H54 (cell line): ENCODE results near the gene SRP54.
"Not testable (repeated sequence)": the region's sequence is repeated elsewhere in the genome, so short reads cannot be mapped to it uniquely, and the experiment has no call there.

Source experiments
- DNase-seq: peaks from one replicate; pipeline ENCODE4 v3.0.0; 2011; ENCODE audit warnings: low spot score, mixed read lengths; ENCODE audit not compliant: insufficient read length
- FAIRE-seq: peaks from 3 replicates; lab custom pipeline; 2011; peaks lifted over from hg19 to GRCh38; lab: Jason Lieb, UNC
- POLR2A ChIP-seq: IDR thresholded peaks from 2 replicates; pipeline ENCODE4 v1.6.1; 2011; ENCODE audit warnings: low read depth, mild to moderate bottlenecking, low read length

Gene SRP54

DNA sequence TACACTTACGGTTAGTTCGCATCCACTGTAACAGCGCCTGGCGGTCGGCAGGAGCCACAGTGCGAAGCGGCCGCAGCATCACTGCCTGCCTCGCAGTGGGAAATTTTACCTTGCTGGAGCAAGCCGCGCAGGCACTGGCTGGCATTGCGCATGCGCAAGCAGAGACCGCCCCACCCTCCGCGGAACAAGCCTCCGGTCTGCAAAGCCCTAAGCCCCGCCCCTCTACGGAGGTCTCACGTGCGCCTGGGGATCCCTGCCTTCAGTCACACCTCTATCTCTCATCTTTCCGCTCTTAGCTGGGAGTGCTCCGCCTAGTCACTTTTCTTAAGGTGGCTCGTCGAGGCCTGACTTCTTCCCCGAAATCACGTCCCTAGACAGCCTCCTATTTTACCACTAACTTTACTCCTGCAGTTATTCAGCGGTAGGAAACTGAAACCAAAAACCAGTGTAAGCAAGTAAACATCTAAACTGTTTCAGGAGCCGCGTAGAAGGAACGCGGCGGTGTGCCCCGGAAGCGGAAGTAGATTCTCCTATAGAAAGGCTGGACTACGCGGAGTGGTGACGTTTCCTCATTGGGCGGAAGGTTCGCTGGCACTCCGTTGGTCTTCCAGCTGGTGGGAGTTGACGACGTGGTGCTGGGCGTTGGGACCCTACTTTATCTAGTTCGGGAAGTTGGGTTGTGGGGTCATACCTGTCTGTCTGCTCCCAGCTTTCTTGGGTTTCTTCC is at the start of gene SRP54:
Gene SRP54 (plus strand): TSS at position 572 of the 727 bp plus-strand sequence. CDS start 13,718 bp downstream, outside the sequence.
- TF ChIP-seq POLR2A, result peak; percentile 90
- peak; percentile 99 for FAIRE-seq

DNA sequence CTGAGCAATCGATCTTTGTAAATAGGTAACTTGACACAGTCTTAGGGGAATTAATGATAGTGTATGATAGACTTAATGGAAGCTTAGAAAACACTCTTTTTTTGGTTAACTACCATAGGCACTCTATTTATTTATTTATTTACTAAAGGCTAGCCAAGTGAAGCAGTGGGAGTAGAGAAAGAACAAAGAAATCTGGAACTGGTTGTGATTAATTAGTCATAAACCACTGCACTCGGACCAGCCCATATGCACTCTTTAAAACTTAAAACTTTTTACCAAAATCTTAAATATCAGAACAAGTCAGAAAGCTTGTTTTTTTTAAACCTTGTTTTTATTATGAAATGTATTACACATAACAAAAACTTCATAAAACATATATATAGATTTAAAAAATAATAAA is 49.5 kb upstream of the SRP54 start:
- FAIRE-seq (no peak), DNase-seq (no peak)
- TF ChIP-seq POLR2A, result no peak

More for the DNA sequence above, at the start of gene SRP54:
- peak; percentile 86 for DNase-seq

DNA sequence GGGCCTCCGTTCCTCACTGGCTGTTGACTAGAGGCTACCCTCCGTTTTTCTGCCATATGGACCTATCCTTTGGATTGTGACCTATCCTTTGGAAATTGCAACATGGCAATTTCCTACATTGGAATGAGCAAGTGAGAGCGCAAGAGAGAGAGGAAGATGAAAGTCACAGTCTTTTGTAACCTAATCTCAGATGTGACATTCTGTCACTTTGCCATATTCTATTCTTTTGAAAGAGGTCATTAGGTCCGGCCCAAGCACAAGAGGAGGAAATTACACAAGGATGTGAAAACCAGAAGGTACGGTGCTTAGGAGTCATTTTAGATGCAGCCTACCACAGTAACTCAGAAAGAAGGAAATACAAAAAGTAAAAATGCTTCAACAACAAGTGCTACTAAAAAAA is 47.3 kb upstream of the SRP54 start:
- DNase-seq, result no peak
- no peak for TF ChIP-seq POLR2A

DNA sequence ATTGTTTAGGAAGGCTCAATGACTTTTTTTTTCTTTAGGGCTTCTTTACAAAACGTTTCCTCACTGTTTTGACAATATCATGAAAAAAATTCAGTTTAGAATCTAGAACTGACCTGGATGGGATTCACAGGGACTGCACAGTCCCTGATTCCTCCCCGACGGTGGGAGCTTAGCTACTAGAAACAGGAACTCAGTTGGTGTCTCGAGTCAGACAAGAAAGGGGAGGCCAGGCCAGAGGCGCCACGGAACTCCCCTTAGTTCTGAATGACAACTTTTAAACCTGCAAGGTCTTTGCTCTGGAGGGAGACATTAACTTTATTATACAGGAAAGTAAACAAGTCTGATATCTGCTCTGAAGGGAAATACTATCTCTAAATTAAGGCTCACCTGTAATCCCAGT is 45.4 kb upstream of the SRP54 start:
- FAIRE-seq (no peak), DNase-seq (no peak)
- TF ChIP-seq POLR2A, result no peak

More for the DNA sequence above, 47.3 kb upstream of the SRP54 start:
- FAIRE-seq, result no peak

GRCh38 chr14:34937876-34938275 is 44.9 kb upstream of the SRP54 start:
- no peak for DNase-seq
- TF ChIP-seq POLR2A, result no peak
- no peak for FAIRE-seq

GRCh38 chr14:34943506-34943905 is 39.3 kb upstream of the SRP54 start:
- TF ChIP-seq POLR2A, result no peak
- no peak for FAIRE-seq
- no peak for DNase-seq

DNA sequence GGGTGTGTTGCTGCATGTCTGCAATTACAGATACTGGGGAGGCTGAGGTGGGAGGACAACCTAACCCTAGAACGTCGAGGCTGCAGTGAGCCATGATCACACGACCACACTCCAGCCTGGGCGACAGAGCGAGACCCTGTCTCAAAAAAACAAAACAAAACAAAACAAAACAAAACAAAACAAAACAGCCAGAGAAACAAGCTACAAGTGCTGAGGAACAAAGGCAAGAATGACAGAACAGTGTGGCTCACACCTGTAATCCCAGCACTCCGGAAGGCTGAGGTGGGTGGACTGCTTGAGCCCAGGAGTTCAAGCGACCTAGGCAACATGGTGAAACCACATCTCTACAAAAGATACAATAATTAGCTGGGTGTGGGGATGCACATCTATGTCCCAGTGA is 38.0 kb upstream of the SRP54 start:
- FAIRE-seq (no peak), DNase-seq (no peak)
- no peak for TF ChIP-seq POLR2A

GRCh38 chr14:34946699-34947098 is 36.1 kb upstream of the SRP54 start:
- DNase-seq (no peak), FAIRE-seq (no peak)
- no peak for TF ChIP-seq POLR2A

DNA sequence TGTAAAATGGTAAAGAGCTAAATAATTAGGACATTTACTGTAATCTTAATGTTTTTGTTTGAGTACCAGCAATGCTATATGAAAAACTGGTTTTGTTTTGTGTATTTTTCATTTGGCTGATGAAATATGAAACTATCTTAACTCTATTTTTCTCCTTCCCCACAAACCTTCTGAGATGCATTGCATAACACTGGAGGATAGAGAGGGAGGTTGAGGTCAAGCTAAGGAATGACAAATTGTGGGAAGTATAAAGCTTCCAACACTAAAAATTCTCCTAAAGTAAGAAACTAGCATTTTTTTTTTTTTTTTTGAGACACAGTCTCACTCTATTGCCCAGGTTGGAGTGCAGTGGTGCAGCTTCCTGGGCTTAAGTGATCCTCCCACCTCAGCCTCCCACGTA is 31.5 kb upstream of the SRP54 start:
- no peak for DNase-seq
- TF ChIP-seq POLR2A, result no peak
- no peak for FAIRE-seq

- DNase-seq, result no peak
- FAIRE-seq, result no peak
- TF ChIP-seq POLR2A, result no peak
Observed at GRCh38 chr14:34956931-34957330, 25.9 kb upstream of the SRP54 start.

GRCh38 chr14:34957771-34958286 is 25.0 kb upstream of the SRP54 start:
- TF ChIP-seq POLR2A, result no peak

DNA sequence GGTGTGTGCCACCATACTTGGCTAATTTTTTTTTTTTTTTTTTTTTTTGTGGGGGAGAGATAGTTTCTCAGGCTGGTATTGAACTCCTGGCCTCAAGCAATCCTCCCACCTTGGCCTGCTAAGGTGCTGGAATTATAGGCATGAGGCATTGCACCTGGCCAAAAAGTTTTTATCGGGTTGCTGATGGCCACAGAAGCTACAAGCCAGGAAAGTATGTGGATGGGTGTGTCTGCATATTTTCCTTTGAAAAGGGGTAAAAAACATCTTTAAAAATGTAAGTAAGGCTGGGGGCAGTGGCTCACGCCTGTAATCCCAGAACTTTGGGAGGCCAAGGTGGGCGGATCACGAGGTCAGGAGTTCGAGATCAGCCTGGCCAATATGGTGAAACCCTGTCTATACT is 20.7 kb upstream of the SRP54 start:
- DNase-seq, FAIRE-seq: not testable (repeated sequence)

More at GRCh38 chr14:34957771-34958286, 25.0 kb upstream of the SRP54 start:
- no peak for DNase-seq
- no peak for FAIRE-seq

DNA sequence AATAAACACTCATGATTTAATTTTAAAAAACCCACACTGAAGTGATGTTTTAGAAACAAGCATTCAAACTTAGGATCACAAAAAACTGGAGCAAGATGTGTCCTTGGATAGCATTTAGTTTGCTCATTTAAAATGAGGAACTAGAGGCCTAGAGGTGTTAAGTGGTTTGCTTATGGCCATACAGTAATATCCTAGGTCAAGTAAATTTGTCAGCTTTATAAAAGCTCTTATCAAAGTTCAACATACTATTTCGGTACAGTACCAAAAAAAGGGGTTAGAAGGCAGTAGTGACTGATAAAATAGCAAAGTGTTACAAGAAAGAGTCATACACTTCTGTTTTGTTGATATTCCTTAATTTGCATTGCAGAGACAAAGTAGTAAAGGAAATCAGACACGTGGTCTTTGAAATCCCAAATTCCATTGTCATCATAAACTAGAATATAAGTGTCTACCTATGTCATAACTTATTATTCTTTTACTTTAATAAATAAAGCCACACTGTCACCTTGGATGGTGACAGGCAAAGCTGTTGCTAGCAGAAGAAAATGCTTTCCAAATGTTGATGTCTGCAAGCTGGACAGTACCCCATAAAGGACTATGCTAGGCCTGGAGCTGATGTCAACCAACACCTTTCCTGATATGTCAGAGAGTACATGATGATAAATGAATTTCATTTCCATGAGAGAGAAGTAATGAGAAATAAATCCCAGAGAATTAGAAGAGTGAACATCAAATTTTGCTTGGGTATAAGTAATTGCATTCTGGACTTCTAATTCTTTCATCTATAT is 17.6 kb upstream of the SRP54 start:
- DNase-seq, result no peak
- FAIRE-seq, result no peak
- no peak for TF ChIP-seq POLR2A

DNA sequence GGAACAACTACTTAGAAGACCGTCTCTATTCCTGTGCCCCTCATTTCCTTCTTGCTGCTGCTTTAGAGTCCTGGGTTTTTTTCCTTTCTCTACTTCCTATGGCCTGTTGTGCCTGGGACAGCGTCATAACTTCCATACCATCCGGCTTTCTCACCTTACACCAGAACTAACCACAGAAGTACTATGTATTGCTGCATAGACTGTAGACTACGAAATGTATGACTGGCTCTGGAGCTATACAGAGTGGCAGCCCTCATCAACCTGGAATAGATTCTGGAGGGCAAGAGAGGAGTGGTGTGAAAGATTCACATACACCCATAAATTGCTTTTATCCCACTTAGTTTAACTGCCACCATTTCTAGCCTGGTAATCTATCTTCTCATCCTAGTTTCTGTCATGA is 16.9 kb upstream of the SRP54 start:
- TF ChIP-seq POLR2A, result no peak
- FAIRE-seq, result no peak
- DNase-seq, result no peak
